A673 (cell line): ENCODE data around the gene CLEC4E. TPM values are rescaled to one million over a fixed set of nuclear protein-coding genes. Genes with fewer than 3 reads are reported as not detected.

Source experiments
- BruUV-seq: library from RNA; stranded (reverse); fragments of 400-500 nt; replicated peaks from 2 replicates; lab custom pipeline; 2021; lab: Mats Ljungman, UMichigan
- CTCF ChIA-PET: fragments of 300-600 bp; sonication (Branson Sonifier 250); formaldehyde crosslinking; loops from one replicate; lab custom pipeline; 2022; ENCODE audit warnings: antibody characterized with exemption; lab: Charles Lee
- POLR2A ChIA-PET: fragments of 300-600 bp; sonication (Branson Sonifier 250); formaldehyde crosslinking; loops from one replicate; lab custom pipeline; 2022; ENCODE audit warnings: antibody characterized with exemption; ENCODE audit not compliant: low non-redundant PET; lab: Charles Lee
- DNase-seq: peaks from one replicate; pipeline ENCODE4 v3.0.0-alpha.2; 2015; ENCODE audit warnings: low spot score
- H3K27ac ChIP-seq: fragments of 200-600 bp; sonication (generic); 2 replicates; pipeline ENCODE4 v1.5.1; 2016; ENCODE audit warnings: mixed run types, low read depth, mild to moderate bottlenecking, mixed read lengths, antibody characterized with exemption, low read length; ENCODE audit not compliant: poor library complexity, severe bottlenecking
- H3K27me3 ChIP-seq: fragments of 200-600 bp; sonication (generic); replicated peaks from 2 replicates; pipeline ENCODE4 v1.6.1; 2017; ENCODE audit warnings: mixed run types, low read depth, mild to moderate bottlenecking, mixed read lengths, antibody characterized with exemption, low read length; ENCODE audit not compliant: insufficient read depth, poor library complexity
- H3K36me3 ChIP-seq: fragments of 200-600 bp; sonication (generic); 2 replicates; pipeline ENCODE4 v1.6.1; 2016; ENCODE audit warnings: mixed run types, mild to moderate bottlenecking, mixed read lengths, antibody characterized with exemption, low read length; ENCODE audit not compliant: insufficient read depth, poor library complexity, severe bottlenecking
- H3K4me1 ChIP-seq: fragments of 200-600 bp; sonication (generic); 2 replicates; pipeline ENCODE4 v1.6.1; 2017; ENCODE audit warnings: mixed run types, mild to moderate bottlenecking, mixed read lengths, antibody characterized with exemption, low read length; ENCODE audit not compliant: insufficient read depth, poor library complexity, severe bottlenecking
- H3K4me3 ChIP-seq: fragments of 200-600 bp; sonication (generic); 2 replicates; pipeline ENCODE4 v1.5.1; 2016; ENCODE audit warnings: low read depth, mixed run types, mild to moderate bottlenecking, mixed read lengths, low read length; ENCODE audit not compliant: poor library complexity, severe bottlenecking
- H3K9me3 ChIP-seq: fragments of 200-600 bp; sonication (generic); 2 replicates; pipeline ENCODE4 v1.6.1; 2016; ENCODE audit warnings: mixed run types, low read depth, mild to moderate bottlenecking, mixed read lengths, antibody characterized with exemption, low read length; ENCODE audit not compliant: poor library complexity, severe bottlenecking
- EZH2 ChIP-seq: fragments of 200-600 bp; sonication (generic); IDR thresholded peaks from 2 replicates; pipeline ENCODE4 v1.6.1; 2017; ENCODE audit warnings: borderline replicate concordance, low read depth, mild to moderate bottlenecking, mixed read lengths, antibody characterized with exemption, low read length; ENCODE audit not compliant: poor library complexity, severe bottlenecking
- intact Hi-C: fragments of 100-400 bp; cut with micrococcal nuclease; formaldehyde crosslinking; loops from one replicate; pipeline ENCODE4 v1.10.0; 2022; ENCODE audit not compliant: unreplicated experiment
- total RNA-seq: library from RNA; stranded (reverse); gene quantifications from 2 replicates; pipeline ENCODE4 v1.2.3, GENCODE V29; 2021
- TF ChIP-seq, protein P1 (sequence below): fragments of 300-800, 200-600 bp; sonication (generic); conservative IDR thresholded peaks from 2 replicates; pipeline ENCODE4 v1.5.1; 2017; ENCODE audit warnings: low read depth, mild to moderate bottlenecking, antibody characterized with exemption, low read length, moderate library complexity, mixed read lengths

The CLEC4E gene
- total RNA-seq, 1 experiment from 2014 or later = not detected

DNA sequence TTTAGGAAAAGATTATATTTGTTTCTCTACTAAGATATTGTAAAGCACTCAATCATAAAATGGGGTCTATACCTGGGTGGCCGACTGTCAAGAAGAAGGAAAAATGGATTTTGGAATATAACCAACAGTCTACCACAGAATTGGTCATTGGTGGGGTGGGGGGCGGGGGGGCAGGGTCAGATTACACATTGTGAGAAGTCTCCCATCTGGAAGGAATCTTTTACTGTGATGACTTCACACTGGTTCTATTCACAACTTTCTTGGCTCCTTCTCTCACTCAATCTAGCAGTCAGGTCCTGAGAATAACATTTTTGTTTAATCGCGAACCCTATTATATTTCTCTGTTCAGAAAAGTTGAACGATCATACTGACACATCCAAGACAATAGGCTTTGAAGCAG, 8.7 kb upstream of the CLEC4E start:
- no peak overlapping the region for H3K27ac ChIP-seq
- no peaks in the 10 kb centered on the region for H3K9me3 ChIP-seq
- no peaks in the 10 kb centered on the region for H3K36me3 ChIP-seq
- H3K4me3 ChIP-seq = no peak overlapping the region
- peaks cover 15% of the 10 kb centered on the region for H3K27me3 ChIP-seq
- no TSS peak for BruUV-seq
- no peaks in the 10 kb centered on the region for H3K4me1 ChIP-seq
- intact Hi-C loops = no loop called here
- ChIA-PET POLR2A (no interaction called here), CTCF (no interaction called here)
- DNase-seq = no peak
- TF ChIP-seq EZH2 = no peak
- TF ChIP-seq, protein P1, sequence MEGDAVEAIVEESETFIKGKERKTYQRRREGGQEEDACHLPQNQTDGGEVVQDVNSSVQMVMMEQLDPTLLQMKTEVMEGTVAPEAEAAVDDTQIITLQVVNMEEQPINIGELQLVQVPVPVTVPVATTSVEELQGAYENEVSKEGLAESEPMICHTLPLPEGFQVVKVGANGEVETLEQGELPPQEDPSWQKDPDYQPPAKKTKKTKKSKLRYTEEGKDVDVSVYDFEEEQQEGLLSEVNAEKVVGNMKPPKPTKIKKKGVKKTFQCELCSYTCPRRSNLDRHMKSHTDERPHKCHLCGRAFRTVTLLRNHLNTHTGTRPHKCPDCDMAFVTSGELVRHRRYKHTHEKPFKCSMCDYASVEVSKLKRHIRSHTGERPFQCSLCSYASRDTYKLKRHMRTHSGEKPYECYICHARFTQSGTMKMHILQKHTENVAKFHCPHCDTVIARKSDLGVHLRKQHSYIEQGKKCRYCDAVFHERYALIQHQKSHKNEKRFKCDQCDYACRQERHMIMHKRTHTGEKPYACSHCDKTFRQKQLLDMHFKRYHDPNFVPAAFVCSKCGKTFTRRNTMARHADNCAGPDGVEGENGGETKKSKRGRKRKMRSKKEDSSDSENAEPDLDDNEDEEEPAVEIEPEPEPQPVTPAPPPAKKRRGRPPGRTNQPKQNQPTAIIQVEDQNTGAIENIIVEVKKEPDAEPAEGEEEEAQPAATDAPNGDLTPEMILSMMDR = no peak

GRCh38 chr12:8548192-8548591, 7.5 kb upstream of the CLEC4E start:
- CTCF ChIA-PET = no interaction called here

DNA sequence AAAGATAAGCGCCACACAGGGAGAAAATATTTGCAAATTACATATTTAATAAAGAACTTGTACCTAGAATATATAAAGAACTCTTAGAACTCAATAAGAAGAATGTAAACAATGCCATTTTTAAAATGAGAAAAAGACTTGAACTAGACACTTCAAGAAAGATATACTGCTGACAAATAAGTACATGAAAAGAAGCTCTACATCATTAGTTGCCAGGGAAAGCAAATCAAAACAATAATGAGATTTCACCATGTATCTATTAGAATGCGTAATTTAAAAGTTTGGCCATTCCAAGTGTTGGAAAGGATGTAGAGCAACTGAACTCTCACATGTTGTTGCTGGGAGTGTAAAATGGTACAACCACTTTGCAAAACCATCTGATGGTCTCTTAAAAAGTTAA, 6.9 kb upstream of the CLEC4E start:
- no peak for TF ChIP-seq EZH2
- TF ChIP-seq, protein P1 = no peak
- ChIA-PET CTCF (no interaction called here), POLR2A (no interaction called here)
- no peaks in the 10 kb centered on the region for H3K9me3 ChIP-seq
- peaks cover 15% of the 10 kb centered on the region for H3K27me3 ChIP-seq
- H3K27ac ChIP-seq = no peak overlapping the region
- H3K36me3 ChIP-seq = no peaks in the 10 kb centered on the region
- DNase-seq = no peak
- BruUV-seq = no TSS peak
- no peaks in the 10 kb centered on the region for H3K4me1 ChIP-seq
- H3K4me3 ChIP-seq = no peak overlapping the region
- intact Hi-C loops = no loop called here

More at GRCh38 chr12:8548192-8548591, 7.5 kb upstream of the CLEC4E start:
- Histone ChIP-seq H3K27ac (no peak overlapping the region), H3K4me3 (no peak overlapping the region), H3K27me3 (peaks cover 15% of the 10 kb centered on the region), H3K4me1 (no peaks in the 10 kb centered on the region), H3K36me3 (no peaks in the 10 kb centered on the region), H3K9me3 (no peaks in the 10 kb centered on the region)
- POLR2A ChIA-PET = no interaction called here
- DNase-seq = no peak
- intact Hi-C loops = no loop called here
- TF ChIP-seq, protein P1 = no peak
- no peak for TF ChIP-seq EZH2
- BruUV-seq = no TSS peak
